ENCODE results near the gene ICOSLG. TPM values are rescaled to one million over a fixed set of nuclear protein-coding genes. Genes with fewer than 3 reads are reported as not detected.

ICOSLG gene
- total RNA-seq, 120 experiments from 2014 or later: 2.8 to 60.9 (median 14.4) TPM

Other genes starting within 250 kb of the ICOSLG start
- gene TRAPPC10, start 228.6 kb downstream of the ICOSLG start, total RNA-seq: 100 to 1,000 TPM in 1 of 120 experiments, 10 to 100 TPM in 119; 49.1 to 103 (median 69.3) TPM
- gene PWP2, start 133.5 kb downstream of the ICOSLG start, total RNA-seq: 10 to 100 TPM in 86 of 120 experiments, 1 to 10 TPM in 34; 1.7 to 49.2 (median 15.0) TPM
- 100 to 1,000 TPM in 4 of 120 experiments, 10 to 100 TPM in 108, 1 to 10 TPM in 8; 7.4 to 132 (median 19.8) TPM for gene GATD3, start 107.3 kb downstream of the ICOSLG start, total RNA-seq
- gene DNMT3L, start 21.0 kb upstream of the ICOSLG start, total RNA-seq: not detected
- gene AIRE, start 44.9 kb upstream of the ICOSLG start, total RNA-seq: 1 to 10 TPM in 112 of 120 experiments, under 1 TPM in 8; 0.62 to 5.4 (median 2.0) TPM
- gene PFKL, start 59.1 kb upstream of the ICOSLG start, total RNA-seq: 100 to 1,000 TPM; 102 to 205 (median 156) TPM
- gene CFAP410, start 98.4 kb upstream of the ICOSLG start, total RNA-seq: 10 to 100 TPM; 23.3 to 59.4 (median 39.0) TPM
- 10 to 100 TPM; 29.8 to 83.7 (median 54.3) TPM for gene TRPM2, start 112.7 kb upstream of the ICOSLG start, total RNA-seq
- 1 to 10 TPM in 42 of 120 experiments, under 1 TPM in 78; 0.15 to 4.1 (median 0.88) TPM for gene LRRC3, start 214.6 kb upstream of the ICOSLG start, total RNA-seq

Measured in dorsolateral prefrontal cortex (tissue), 118 donors.